Coronary artery (tissue), 2 donors: ENCODE measurements around the gene SEZ6L.

ENCODE experiments used
- DNase-seq: peaks from one replicate; pipeline ENCODE4 v3.0.0-alpha.2; 2017; ENCODE audit warnings: low spot score
- H3K27ac ChIP-seq, 2 donors: fragments of 200-600 bp; sonication (generic); one replicate each; pipeline ENCODE4 v1.5.1; 2016 to 2019
- H3K4me3 ChIP-seq: fragments of 200-600 bp; sonication (generic); 2 replicates; pipeline ENCODE4 v1.5.1; 2016; ENCODE audit warnings: mild to moderate bottlenecking, moderate library complexity
- TF ChIP-seq, protein P1 (sequence below): fragments of 200-600 bp; sonication (generic); IDR thresholded peaks from one replicate; pipeline ENCODE4 v1.5.1; 2019; ENCODE audit warnings: antibody characterized with exemption

Gene SEZ6L

DNA sequence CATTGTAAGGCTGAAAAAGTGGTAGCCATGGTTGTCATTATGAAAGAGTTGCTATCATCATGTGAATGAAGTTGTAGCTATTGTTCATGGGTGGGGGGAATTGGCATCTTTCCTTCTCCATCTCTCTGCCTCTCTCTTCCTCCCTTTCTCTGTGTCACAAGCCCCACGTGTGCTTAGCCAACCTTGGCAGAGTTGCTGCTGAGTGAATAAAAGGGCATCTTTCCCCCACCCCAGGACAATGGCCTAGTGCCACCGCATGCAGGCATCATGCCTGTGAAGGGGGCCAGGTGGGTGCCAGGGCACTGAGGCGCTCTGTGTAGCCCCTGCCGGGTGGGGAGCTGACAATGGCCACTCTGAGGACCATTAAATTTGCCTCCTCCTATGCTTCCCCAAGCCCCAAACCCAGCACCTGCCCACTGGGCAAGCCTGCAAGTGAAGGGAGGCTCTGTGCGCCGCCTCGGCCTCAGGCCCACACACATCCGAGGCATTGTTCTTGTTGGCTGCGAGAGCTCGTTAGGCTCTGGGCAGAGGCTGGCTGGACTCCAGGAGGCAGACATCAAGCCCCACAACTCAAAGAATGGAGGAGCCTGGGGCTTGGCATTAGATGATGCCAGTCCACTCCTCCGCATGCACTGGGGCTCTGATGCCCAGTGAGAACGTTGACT lies 103.9 kb downstream of the SEZ6L start:
- H3K4me3 ChIP-seq = no peak overlapping the region
- H3K27ac ChIP-seq = no peak overlapping the region
- TF ChIP-seq, protein P1, sequence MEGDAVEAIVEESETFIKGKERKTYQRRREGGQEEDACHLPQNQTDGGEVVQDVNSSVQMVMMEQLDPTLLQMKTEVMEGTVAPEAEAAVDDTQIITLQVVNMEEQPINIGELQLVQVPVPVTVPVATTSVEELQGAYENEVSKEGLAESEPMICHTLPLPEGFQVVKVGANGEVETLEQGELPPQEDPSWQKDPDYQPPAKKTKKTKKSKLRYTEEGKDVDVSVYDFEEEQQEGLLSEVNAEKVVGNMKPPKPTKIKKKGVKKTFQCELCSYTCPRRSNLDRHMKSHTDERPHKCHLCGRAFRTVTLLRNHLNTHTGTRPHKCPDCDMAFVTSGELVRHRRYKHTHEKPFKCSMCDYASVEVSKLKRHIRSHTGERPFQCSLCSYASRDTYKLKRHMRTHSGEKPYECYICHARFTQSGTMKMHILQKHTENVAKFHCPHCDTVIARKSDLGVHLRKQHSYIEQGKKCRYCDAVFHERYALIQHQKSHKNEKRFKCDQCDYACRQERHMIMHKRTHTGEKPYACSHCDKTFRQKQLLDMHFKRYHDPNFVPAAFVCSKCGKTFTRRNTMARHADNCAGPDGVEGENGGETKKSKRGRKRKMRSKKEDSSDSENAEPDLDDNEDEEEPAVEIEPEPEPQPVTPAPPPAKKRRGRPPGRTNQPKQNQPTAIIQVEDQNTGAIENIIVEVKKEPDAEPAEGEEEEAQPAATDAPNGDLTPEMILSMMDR = no peak
- no peak for DNase-seq

DNA sequence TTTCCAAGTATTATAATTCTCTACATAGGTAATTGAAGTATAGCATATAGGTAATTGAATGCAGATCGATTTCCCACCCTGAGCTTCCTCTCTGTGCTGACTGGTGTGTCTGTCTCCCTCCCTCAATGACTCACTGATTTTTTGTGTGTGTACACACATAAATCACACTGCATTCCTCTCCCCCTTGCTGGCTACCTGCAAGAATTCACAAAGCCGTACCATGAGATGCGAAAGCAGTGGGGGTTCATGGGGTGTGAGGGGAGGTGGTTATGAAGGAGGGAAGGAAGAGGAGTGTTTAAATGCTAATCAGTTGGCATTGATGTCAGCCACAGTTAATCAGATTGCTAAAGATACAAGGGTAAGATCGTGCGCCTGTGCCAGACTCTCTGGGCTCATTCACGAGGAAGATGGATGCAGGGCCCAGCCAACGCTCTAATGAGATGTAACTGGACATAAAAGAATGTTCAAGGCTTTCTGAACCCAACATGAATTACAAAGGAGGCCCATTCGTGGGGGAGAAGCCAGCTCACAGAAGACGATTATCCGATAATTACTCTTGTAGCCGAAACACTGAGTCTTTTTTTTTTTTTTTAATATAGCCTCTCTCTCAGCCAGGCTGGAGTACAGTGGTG lies 107.4 kb downstream of the SEZ6L start:
- no peak for DNase-seq

DNA sequence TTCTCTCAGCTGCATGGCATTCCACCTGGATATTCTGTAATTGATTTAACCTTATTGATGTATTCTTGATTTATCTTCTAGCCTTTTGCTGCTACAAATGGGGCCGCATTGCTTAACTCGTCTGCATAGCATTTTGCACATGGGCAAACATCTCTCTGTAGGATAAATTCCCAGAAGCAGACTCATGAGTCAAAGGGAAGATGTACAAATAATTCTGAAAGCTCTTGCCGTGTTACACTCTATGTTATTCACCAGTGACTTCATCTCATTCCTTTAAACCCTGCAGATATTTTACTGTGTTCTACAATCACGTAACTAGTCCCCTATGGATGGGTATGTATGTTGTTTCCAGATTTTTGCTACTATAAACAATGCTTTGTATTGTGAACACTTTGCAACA lies 112.7 kb downstream of the SEZ6L start:
- TF ChIP-seq, protein P1 = no peak
- no peak overlapping the region for H3K4me3 ChIP-seq
- H3K27ac ChIP-seq = no peak overlapping the region

More for the DNA sequence above, 107.4 kb downstream of the SEZ6L start:
- TF ChIP-seq, protein P1 = no peak
- no peak overlapping the region for H3K4me3 ChIP-seq
- no peak overlapping the region for H3K27ac ChIP-seq

DNA sequence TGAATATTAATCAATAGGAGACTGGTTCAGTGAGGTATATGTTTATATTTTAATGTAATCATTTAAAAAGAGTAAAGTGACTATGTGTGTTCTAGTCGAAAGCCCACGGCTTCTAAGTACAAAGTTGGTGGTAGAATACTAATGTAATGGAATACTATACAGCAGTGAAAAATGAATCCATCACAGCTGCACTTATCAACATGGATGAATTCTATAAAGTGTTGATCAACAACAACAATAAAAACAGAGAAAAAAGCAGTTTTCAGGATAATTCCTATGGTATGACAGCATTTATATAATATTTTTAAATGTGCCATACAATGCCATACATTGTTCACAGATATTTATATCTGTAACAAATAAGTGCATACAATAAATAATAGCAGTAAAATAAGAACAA lies 114.1 kb downstream of the SEZ6L start:
- TF ChIP-seq, protein P1 = no peak
- Histone ChIP-seq H3K4me3 (no peak overlapping the region), H3K27ac (no peak overlapping the region)
- no peak for DNase-seq

More for the DNA sequence above, 112.7 kb downstream of the SEZ6L start:
- no peak for DNase-seq

DNA sequence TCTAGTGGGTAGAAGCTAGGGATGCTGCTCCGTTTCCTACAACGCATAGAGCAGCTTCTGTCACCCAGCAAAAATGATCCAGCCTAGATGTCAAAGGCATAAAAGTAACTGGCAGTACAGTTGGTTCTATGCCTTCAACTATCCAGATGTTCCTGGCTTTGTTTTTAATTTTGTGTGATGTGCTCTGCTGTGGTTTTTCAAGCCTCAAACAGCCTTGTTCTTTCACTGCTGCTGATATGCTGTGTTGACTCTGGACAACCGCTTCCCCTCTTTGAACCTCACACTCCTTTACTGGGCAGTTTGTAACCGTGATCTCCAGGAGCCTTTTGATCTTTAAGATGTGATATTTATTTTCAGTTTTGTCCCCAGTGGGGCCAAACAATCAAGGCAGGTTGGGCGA lies 116.4 kb downstream of the SEZ6L start:
- Histone ChIP-seq H3K4me3 (no peak overlapping the region), H3K27ac (no peak overlapping the region)
- TF ChIP-seq, protein P1 = no peak
- no peak for DNase-seq

DNA sequence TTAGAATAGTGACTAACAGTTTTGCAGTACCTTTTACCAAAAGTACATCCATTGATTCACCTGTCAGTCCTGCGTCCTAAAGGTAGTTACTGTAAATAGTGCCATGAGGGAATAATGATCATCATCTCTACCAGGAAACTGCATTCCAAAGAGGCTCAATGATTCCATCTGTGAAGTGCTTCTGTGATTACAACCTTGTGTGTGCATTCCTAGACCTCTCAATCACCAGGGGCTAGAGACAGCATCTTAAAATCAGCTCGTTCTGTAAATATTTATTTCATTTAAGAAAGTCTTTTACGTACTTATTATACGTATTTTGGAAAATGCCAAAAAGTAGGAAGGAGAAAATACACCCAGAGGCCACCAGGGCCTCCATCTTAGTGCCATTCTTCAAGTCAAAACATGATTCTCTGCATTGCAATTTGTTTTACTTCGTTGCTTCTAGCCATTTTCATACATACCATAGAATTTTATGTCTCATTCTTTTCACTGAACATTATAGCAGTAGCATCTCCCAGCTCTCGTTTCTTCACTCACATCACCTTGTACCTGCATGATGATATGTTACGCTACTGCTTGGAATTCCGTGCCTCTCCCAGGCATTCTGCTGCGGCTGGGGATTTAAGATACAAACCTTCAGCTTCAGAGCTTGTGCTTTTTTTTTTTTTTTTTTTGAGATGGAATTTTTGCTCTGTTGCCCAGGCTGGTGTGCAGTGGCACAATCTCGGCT lies 117.0 kb downstream of the SEZ6L start:
- TF ChIP-seq, protein P1 = no peak
- Histone ChIP-seq H3K4me3 (no peak overlapping the region), H3K27ac (no peak overlapping the region)
- DNase-seq = no peak
